Erythroblast (primary cell): ENCODE measurements around the gene IFITM2.

Source experiments
- DNase-seq, 2 experiments: peaks; one replicate each; lab custom pipeline; 2025; lab: John Stamatoyannopoulos, UW
- GATA1 ChIP-seq: IDR thresholded peaks from 2 replicates; pipeline ENCODE4 v1.6.1; 2011; ENCODE audit warnings: low read depth, mild to moderate bottlenecking, control low read depth, low read length, moderate library complexity
- POLR2A ChIP-seq: IDR thresholded peaks from 2 replicates; pipeline ENCODE4 v1.6.1; 2011; ENCODE audit warnings: mild to moderate bottlenecking, low read length

The IFITM2 gene

DNA sequence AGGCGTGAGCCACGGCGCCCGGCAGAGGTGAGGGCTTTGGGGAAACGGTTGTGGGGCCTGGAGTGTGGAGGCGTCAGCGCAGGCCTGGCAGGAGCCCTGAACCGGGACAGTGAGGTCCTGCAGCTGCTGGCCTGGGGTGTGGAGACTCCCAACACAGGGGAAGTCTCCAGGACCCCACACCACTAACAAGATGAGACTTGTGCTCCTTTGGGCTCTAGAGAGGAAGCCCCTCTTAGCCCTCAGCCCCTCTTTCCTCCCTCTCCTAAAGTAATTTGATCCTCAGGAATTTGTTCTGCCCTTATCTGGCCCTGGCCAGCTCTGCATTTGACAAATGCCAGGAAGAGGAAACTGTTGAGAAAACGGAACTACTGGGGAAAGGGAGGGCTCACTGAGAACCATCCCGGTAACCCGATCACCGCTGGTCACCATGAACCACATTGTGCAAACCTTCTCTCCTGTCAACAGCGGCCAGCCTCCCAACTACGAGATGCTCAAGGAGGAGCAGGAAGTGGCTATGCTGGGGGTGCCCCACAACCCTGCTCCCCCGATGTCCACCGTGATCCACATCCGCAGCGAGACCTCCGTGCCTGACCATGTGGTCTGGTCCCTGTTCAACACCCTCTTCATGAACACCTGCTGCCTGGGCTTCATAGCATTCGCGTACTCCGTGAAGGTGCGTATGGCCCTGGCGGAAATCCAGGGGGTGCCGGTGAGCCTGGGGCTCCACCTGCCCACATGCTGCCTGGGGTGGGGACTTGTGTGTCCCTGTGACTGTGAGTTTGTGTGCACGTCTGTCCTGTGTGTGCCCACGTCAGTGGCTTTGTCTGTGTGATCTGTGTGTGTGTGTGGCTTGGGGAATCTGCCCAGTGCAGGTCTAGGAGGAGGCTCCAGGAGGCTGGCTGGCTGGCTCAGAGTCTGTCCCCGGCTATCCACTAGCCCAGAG, at the start of gene IFITM2:
Gene IFITM2 (plus strand): TSS at position 51 of the 943 bp plus-strand sequence. CDS start 377 bp downstream, at position 428.
- TF ChIP-seq POLR2A, result peak; percentile 13
- DNase-seq, result peak in 1 of 2 experiments; percentile 20

- TF ChIP-seq GATA1 (no peak), POLR2A (no peak)
- DNase-seq, result no peak
Observed at GRCh38 chr11:259413-259812, 48.2 kb upstream of the IFITM2 start.

- TF ChIP-seq POLR2A (no peak), GATA1 (no peak)
- no peak for DNase-seq
Observed at GRCh38 chr11:261624-262023, 46.0 kb upstream of the IFITM2 start.

GRCh38 chr11:266676-267439, 40.8 kb upstream of the IFITM2 start:
- TF ChIP-seq GATA1, result no peak
- no peak for TF ChIP-seq POLR2A

GRCh38 chr11:267491-267994, 40.1 kb upstream of the IFITM2 start:
- peak; percentile 64 to 74 for DNase-seq
- TF ChIP-seq GATA1 (no peak), POLR2A (peak; percentile 10)

More at GRCh38 chr11:266676-267439, 40.8 kb upstream of the IFITM2 start:
- no peak for DNase-seq

DNA sequence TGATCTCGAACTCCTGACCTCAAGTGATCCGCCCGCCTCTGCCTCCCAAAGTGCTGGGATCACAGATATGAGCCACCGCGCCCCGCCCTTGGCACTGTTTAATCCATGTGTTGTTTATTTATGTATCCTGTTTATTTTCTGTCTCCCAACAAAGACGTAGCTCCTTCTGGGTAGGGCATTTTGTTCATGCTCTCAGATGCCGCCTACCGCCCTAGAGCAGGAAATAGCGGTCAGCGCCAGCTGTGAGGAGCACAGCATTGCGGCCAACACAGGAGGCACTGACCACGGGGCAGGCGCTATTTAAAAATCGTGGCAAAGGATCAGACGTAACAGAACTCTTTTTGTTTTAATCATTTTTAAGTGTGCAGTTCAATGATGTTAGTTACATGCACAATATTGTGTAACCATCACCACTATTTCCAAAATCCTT, 38.9 kb upstream of the IFITM2 start:
- peak; percentile 86 for DNase-seq

GRCh38 chr11:269146-269890, 38.3 kb upstream of the IFITM2 start:
- TF ChIP-seq GATA1, result no peak
- TF ChIP-seq POLR2A, result peak; percentile 59
- peak; percentile 74 to 86 for DNase-seq

- DNase-seq, result no peak
- no peak for TF ChIP-seq POLR2A
- TF ChIP-seq GATA1, result no peak
Observed at GRCh38 chr11:270451-271318, 36.9 kb upstream of the IFITM2 start.

DNA sequence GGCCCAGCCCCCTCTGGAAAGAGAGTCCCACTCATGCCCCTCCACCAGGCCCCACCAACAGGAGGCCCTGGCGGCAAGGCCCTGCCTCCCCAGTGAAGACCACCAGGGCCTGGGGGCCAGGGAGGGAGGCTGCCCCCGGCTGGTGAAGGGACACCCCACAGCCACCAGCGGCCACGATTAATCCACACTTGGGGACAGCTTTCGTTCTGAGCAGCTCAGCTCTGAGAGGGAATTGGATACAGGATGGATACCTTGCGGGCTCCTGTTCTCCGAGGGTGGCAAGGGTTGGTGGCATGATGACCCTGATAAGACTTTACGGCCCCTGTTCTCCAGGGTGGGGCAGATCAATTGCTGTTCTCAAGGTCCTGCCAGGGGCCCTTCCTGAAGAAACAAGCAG, 36.3 kb upstream of the IFITM2 start:
- DNase-seq, result no peak
- TF ChIP-seq GATA1 (no peak), POLR2A (no peak)

GRCh38 chr11:272195-272930, 35.3 kb upstream of the IFITM2 start:
- no peak for DNase-seq
- no peak for TF ChIP-seq POLR2A
- TF ChIP-seq GATA1, result no peak

DNA sequence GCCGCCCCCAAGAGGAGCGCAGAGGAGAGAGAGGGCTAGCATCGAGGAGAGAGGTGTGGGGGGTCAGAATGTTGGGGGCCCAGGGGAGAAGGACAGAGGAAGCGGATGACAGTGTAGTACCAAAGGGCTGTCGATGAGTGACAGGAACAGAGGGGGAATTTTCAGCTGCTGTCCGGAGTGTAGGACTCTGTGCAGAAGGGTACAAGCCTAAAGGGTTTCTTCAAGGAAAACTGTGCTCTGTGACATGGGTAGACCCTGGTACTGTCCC, 34.8 kb upstream of the IFITM2 start:
- no peak for DNase-seq
- no peak for TF ChIP-seq GATA1
- TF ChIP-seq POLR2A, result no peak

GRCh38 chr11:276219-276618, 31.4 kb upstream of the IFITM2 start:
- TF ChIP-seq GATA1 (no peak), POLR2A (no peak)
- no peak for DNase-seq
